ENCODE measurements around the gene RNF213. TPM values are rescaled to one million over a fixed set of nuclear protein-coding genes. Genes with fewer than 3 reads are reported as not detected.

RNF213 gene
- total RNA-seq, 2 experiments from 2014 or later, result 597 to 1,208 TPM

DNA sequence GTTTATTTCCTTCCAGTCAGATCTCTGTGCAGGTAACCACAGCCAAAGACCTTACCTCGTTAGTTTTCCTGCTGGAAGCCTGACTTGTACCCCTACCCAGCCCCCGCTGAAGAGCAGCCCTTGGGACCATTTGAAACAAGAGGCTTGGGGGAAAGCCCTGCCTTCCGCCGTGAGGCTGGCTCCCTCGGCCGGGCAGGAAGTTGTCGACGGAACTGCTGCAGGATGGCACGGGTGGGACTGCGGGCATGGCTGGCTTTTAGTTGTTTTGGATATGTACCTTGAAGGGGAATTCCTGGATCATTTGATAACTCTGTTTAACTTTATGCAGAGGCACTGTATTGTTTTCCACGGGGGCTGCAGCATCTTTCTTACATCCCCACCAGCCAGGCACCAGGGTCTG lies 105.3 kb downstream of the RNF213 start:
- H3K4me3 Mint-ChIP-seq, result no peak overlapping the region
- H3K9me3 Mint-ChIP-seq (ENCODE audit: low read depth), result no peaks in the 10 kb centered on the region
- H3K4me1 Mint-ChIP-seq, result no peaks in the 10 kb centered on the region
- H3K27ac Mint-ChIP-seq, result peak overlapping the region; percentile 24
- no peaks in the 10 kb centered on the region for H3K27me3 Mint-ChIP-seq
- peaks cover 87% of the 10 kb centered on the region for H3K36me3 Mint-ChIP-seq
- DNase-seq (no peak), ATAC-seq (no peak)
- CTCF ChIA-PET, result interaction anchor here (1.5 kb wide), 1 partner anchor 19 kb away, joined by 3 read pairs; no protein-coding TSS in a partner anchor

- H3K27me3 Mint-ChIP-seq, result no peaks in the 10 kb centered on the region
- peaks cover 85% of the 10 kb centered on the region for H3K36me3 Mint-ChIP-seq
- H3K4me3 Mint-ChIP-seq, result no peak overlapping the region
- H3K27ac Mint-ChIP-seq, result no peak overlapping the region
- H3K4me1 Mint-ChIP-seq, result no peaks in the 10 kb centered on the region
- DNase-seq, result no peak
- no peak for ATAC-seq
- CTCF ChIA-PET, result no interaction called here
- H3K9me3 Mint-ChIP-seq (ENCODE audit: low read depth), result no peaks in the 10 kb centered on the region
These were observed 106.9 kb downstream of the RNF213 start for GRCh38 chr17:80367503-80367902.

DNA sequence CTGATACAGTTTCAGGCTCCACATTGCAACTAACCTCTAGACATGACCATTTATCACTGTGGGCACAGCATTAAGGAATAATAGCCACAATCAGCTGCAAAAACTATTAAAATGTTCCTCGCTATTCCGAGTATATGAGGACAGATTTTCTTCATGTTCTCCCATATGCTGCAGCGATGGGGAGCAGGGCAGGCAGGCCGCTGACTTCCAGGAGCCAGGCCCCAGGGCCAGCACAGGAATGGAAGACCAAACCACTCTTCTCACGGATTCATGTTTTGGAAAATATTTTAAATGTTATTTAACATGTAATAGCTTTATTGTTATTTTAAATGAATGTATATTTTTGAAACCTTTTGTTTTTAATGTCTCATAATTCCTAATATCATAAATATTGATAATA lies 110.5 kb downstream of the RNF213 start:
- CTCF ChIA-PET, result interaction anchor here (1.2 kb wide), 1 partner anchor 20 kb away, joined by 3 read pairs; no protein-coding TSS in a partner anchor
- Mint-ChIP-seq H3K9me3 (ENCODE audit: low read depth) (no peaks in the 10 kb centered on the region), H3K27me3 (no peaks in the 10 kb centered on the region), H3K4me1 (peaks cover 3% of the 10 kb centered on the region), H3K4me3 (no peak overlapping the region), H3K36me3 (peaks cover 81% of the 10 kb centered on the region), H3K27ac (no peak overlapping the region)
- DNase-seq (no peak), ATAC-seq (no peak)

GRCh38 chr17:80372456-80372855 lies 111.8 kb downstream of the RNF213 start:
- H3K36me3 Mint-ChIP-seq, result peaks cover 81% of the 10 kb centered on the region
- CTCF ChIA-PET, result no interaction called here
- H3K27me3 Mint-ChIP-seq, result no peaks in the 10 kb centered on the region
- peaks cover 4% of the 10 kb centered on the region for H3K4me1 Mint-ChIP-seq
- H3K4me3 Mint-ChIP-seq, result no peak overlapping the region
- H3K27ac Mint-ChIP-seq, result no peak overlapping the region
- ATAC-seq (no peak), DNase-seq (no peak)
- H3K9me3 Mint-ChIP-seq (ENCODE audit: low read depth), result no peaks in the 10 kb centered on the region

- Mint-ChIP-seq H3K4me3 (no peak overlapping the region), H3K9me3 (ENCODE audit: low read depth) (no peaks in the 10 kb centered on the region), H3K27ac (no peak overlapping the region), H3K36me3 (peaks cover 81% of the 10 kb centered on the region), H3K27me3 (no peaks in the 10 kb centered on the region), H3K4me1 (peaks cover 6% of the 10 kb centered on the region)
- ATAC-seq (no peak), DNase-seq (no peak)
- CTCF ChIA-PET, result interaction anchor here (0.7 kb wide), 1 partner anchor 118 kb away, joined by 3 read pairs; no protein-coding TSS in a partner anchor
These were observed 112.4 kb downstream of the RNF213 start for GRCh38 chr17:80372922-80373570.

DNA sequence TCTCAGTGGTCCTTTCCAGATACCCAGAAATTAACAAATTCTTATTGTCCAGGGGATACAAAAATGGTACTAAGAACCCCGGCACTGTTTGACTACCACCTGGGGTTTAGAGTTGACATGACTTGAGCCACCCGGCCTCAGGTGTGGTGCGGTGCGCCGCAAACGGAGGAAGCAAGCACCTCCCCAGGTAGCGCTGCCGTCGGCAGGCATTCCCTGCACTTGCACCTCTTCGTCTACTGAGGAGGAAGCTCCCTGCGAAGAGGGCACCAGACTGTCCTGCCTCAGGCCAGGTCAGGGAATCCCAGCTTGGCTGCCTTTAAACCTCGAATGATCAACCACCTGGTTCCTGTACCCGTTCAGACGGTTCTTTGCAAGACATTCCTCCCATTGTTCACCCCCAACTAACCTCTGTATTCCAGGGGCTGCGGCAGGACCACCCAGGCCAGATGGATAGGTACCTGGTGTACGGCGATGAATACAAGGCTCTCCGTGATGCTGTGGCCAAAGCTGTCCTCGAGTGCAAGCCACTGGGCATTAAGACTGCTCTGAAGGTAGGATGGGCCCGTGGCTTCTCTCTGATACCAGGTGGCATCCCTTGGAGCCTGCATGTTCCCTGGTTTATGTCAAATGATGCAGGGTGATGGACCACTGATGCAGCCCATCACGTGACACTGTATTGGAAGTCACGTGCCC lies 113.5 kb downstream of the RNF213 start:
- ATAC-seq (no peak), DNase-seq (no peak)
- Mint-ChIP-seq H3K27ac (peak overlapping the region; percentile 24), H3K9me3 (ENCODE audit: low read depth) (no peaks in the 10 kb centered on the region), H3K36me3 (peaks cover 85% of the 10 kb centered on the region), H3K27me3 (no peaks in the 10 kb centered on the region), H3K4me3 (no peak overlapping the region), H3K4me1 (peaks cover 6% of the 10 kb centered on the region)
- CTCF ChIA-PET, result interaction anchor here (0.7 kb wide), 1 partner anchor 119 kb away, joined by 3 read pairs; no protein-coding TSS in a partner anchor

DNA sequence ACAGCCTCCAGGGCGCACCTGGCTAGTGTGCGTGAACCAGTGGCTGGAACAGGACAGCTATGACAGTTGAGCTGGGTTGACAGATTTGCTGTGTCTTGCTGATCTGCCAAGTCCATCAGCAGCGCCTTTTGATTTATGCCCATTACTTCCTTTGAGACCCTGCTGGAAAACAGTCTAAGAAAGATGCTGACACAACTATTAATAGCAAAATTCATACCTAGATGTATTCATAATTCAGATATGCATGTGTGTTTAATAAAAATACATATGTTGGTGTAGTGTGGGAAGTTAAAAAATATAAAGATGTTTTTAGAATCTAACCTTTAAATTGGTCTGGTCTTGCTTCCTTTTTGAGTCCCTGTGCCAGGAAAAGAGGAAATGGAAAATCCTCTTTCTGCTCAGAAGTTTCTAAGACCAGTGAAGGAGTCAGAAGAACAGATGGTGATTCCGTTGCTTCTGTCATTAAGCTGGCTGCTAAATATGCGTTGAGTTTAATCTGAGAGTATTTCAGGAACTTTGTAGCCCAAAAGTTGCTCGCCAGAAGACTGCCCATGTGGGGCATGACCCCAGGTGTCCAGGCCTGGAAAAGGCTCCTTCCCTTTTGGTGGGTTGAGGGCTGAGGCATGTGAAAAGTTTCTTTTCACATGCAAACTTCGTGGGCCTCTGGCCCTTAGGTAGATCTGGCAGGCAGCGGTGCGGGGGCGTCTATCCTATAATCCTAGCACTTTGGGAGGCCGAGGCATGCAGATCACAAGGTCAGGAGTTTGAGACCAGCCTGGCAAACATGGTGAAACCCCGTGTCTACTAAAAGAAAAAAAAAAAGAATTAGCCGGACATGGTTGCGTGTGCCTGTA lies 114.3 kb downstream of the RNF213 start:
- no peaks in the 10 kb centered on the region for H3K27me3 Mint-ChIP-seq
- no peaks in the 10 kb centered on the region for H3K9me3 Mint-ChIP-seq (ENCODE audit: low read depth)
- CTCF ChIA-PET, result no interaction called here
- ATAC-seq (no peak), DNase-seq (no peak)
- peak overlapping the region; percentile 24 for H3K27ac Mint-ChIP-seq
- H3K4me1 Mint-ChIP-seq, result peaks cover 6% of the 10 kb centered on the region
- peaks cover 85% of the 10 kb centered on the region for H3K36me3 Mint-ChIP-seq
- H3K4me3 Mint-ChIP-seq, result no peak overlapping the region

GRCh38 chr17:80376531-80376930 lies 115.9 kb downstream of the RNF213 start:
- CTCF ChIA-PET, result no interaction called here
- DNase-seq, result no peak
- H3K36me3 Mint-ChIP-seq, result peaks cover 90% of the 10 kb centered on the region
- H3K9me3 Mint-ChIP-seq (ENCODE audit: low read depth), result no peaks in the 10 kb centered on the region
- no peak overlapping the region for H3K27ac Mint-ChIP-seq
- no peak for ATAC-seq
- peaks cover 6% of the 10 kb centered on the region for H3K4me1 Mint-ChIP-seq
- no peak overlapping the region for H3K4me3 Mint-ChIP-seq
- H3K27me3 Mint-ChIP-seq, result no peaks in the 10 kb centered on the region

DNA sequence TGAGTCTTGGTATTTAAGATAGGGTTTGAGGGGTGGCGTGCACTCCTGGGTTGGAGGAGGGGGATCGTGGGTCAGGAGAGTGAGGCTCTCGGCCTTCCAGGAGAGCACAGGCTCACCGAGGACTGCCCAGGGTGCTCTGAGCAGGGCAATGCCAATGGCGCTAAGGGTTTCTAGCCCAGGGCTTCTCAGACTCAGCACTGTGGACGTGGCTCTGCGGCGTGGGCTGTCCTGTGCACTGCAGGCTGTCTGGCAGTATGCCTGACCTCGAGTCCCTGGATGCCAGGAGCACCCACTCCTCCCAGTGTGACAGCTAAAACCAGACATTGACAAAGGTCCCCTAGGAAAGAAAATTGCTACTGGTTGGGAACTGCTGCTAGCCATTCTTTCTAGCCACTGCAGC lies 117.1 kb downstream of the RNF213 start:
- CTCF ChIA-PET, result no interaction called here
- H3K27ac Mint-ChIP-seq, result no peak overlapping the region

DNA sequence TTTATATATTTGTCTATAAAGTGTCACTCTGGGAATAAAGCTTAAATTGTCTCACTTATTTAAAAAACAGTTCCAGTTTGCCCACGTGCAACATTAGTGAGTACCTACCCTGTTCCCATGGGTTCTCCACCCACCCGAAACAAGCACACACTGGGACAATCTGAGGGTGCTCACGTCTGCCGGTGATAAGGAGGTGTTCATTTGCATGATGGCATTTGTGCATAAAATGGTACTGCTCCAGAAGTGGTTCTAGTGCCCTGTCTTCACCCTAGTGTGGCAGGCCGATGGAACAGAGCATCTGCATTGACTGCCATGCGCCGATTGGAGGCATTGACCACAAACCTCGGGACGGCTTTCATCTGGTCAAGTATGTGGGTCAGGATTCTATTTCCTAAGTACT lies 118.7 kb downstream of the RNF213 start:
- Mint-ChIP-seq H3K27ac (no peak overlapping the region), H3K27me3 (no peaks in the 10 kb centered on the region), H3K9me3 (ENCODE audit: low read depth) (no peaks in the 10 kb centered on the region), H3K4me3 (no peak overlapping the region), H3K4me1 (peaks cover 17% of the 10 kb centered on the region), H3K36me3 (peaks cover 92% of the 10 kb centered on the region)
- DNase-seq (no peak), ATAC-seq (no peak)
- CTCF ChIA-PET, result interaction anchor here (1.7 kb wide), 1 partner anchor 16 kb away, joined by 3 read pairs; no protein-coding TSS in a partner anchor

More for the DNA sequence above, 117.1 kb downstream of the RNF213 start:
- Mint-ChIP-seq H3K27me3 (no peaks in the 10 kb centered on the region), H3K36me3 (peaks cover 88% of the 10 kb centered on the region), H3K9me3 (ENCODE audit: low read depth) (no peaks in the 10 kb centered on the region), H3K4me1 (peaks cover 6% of the 10 kb centered on the region), H3K4me3 (no peak overlapping the region)
- ATAC-seq (no peak), DNase-seq (no peak)

- Mint-ChIP-seq H3K4me1 (peaks cover 19% of the 10 kb centered on the region), H3K4me3 (no peak overlapping the region), H3K27ac (no peak overlapping the region), H3K27me3 (no peaks in the 10 kb centered on the region), H3K9me3 (ENCODE audit: low read depth) (no peaks in the 10 kb centered on the region), H3K36me3 (peaks cover 91% of the 10 kb centered on the region)
- DNase-seq (no peak), ATAC-seq (no peak)
- CTCF ChIA-PET, result no interaction called here
These were observed 119.4 kb downstream of the RNF213 start for GRCh38 chr17:80380068-80380467.

GRCh38 chr17:80380555-80381002 lies 119.9 kb downstream of the RNF213 start:
- no peaks in the 10 kb centered on the region for H3K27me3 Mint-ChIP-seq
- no peak overlapping the region for H3K27ac Mint-ChIP-seq
- peaks cover 19% of the 10 kb centered on the region for H3K4me1 Mint-ChIP-seq
- H3K9me3 Mint-ChIP-seq (ENCODE audit: low read depth), result no peaks in the 10 kb centered on the region
- DNase-seq (no peak), ATAC-seq (no peak)
- H3K4me3 Mint-ChIP-seq, result no peak overlapping the region
- CTCF ChIA-PET, result no interaction called here
- peaks cover 92% of the 10 kb centered on the region for H3K36me3 Mint-ChIP-seq

GRCh38 chr17:80381416-80381923 lies 120.8 kb downstream of the RNF213 start:
- Mint-ChIP-seq H3K4me1 (peaks cover 19% of the 10 kb centered on the region), H3K9me3 (ENCODE audit: low read depth) (no peaks in the 10 kb centered on the region), H3K27ac (no peak overlapping the region), H3K27me3 (no peaks in the 10 kb centered on the region), H3K4me3 (no peak overlapping the region), H3K36me3 (peaks cover 92% of the 10 kb centered on the region)
- DNase-seq (no peak), ATAC-seq (no peak)
- CTCF ChIA-PET, result no interaction called here
